PC-9 (cell line): ENCODE data around the gene TBC1D8.

ENCODE experiments used
- CTCF ChIP-seq: fragments of 200-600 bp; sonication (generic); conservative IDR thresholded peaks from 2 replicates; pipeline ENCODE4 v1.6.1; 2017; ENCODE audit warnings: mixed run types, antibody characterized with exemption, mild to moderate bottlenecking, moderate library complexity
- EZH2 ChIP-seq: fragments of 200-600 bp; sonication (generic); IDR thresholded peaks from 2 replicates; pipeline ENCODE4 v1.8.0; 2017; ENCODE audit warnings: antibody characterized with exemption, low read depth

- TF ChIP-seq CTCF: no peak
- TF ChIP-seq EZH2: no peak
Observed at GRCh38 chr2:100990166-100990565, 161.0 kb downstream of the TBC1D8 start.
